GM19099 (cell line): ENCODE data around the gene ALDOB.

Experiments
- POLR2A ChIP-seq: IDR thresholded peaks from 3 replicates; pipeline ENCODE4 v1.6.1; 2011; ENCODE audit warnings: low read depth; ENCODE audit not compliant: insufficient read length; ENCODE audit errors: extremely low read depth

Gene ALDOB

DNA sequence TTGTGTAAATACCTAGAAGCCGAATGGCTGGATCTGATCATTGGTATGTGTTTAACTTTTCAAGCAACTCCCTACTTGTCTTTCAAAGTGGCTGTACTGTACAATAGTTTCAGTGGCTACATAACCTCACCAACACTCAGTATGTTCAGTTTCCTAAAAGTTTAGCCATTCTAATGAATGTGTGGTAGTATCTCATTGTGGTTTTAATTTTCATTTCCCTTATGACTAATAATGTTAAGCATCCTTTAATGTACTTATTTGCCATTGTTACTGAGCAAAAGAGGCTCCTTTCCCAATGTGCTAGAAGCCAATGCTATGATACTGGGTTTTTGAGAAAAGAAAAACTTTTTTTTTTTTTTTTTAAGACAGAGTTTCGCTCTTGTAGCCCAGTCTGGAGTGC is 27.8 kb upstream of the ALDOB start:
- TF ChIP-seq POLR2A, result no peak

DNA sequence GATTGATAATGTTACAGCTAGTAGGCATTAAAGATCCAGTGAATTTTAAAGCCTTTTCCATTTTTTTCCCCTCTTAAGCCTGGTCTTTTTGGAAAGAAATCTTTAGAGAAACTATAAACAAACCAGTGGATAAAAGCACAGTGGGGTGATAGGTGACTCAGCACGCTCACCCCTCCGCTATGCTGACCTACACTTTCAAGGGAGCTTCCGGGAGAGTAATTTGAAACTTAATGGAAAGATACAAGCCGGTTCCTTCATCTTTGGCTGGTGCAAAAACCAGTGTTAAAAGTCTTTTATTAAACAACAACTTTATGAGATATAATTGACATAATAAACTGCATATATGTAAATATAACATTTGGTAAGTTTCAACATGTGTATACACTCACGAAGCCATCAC is 27.0 kb upstream of the ALDOB start:
- TF ChIP-seq POLR2A, result no peak

DNA sequence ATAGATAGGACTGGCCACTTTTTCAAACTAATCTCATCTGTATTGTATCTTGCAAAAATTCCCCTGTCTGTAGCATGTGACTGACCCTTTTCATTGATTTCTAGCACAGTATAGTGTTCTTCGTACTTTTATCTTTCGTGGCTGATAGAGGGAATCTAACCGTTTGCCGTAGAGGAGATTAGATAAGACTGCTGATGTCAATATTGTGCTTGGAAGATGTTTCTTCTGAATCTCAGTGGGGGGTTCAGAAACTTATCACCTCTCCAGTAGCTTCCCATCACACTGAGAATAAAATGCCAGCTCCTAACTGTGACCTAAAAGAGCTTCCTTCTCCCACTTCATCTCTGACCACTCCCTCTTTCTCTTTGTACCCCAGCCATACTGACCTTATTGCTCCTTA is 25.4 kb upstream of the ALDOB start:
- no peak for TF ChIP-seq POLR2A

DNA sequence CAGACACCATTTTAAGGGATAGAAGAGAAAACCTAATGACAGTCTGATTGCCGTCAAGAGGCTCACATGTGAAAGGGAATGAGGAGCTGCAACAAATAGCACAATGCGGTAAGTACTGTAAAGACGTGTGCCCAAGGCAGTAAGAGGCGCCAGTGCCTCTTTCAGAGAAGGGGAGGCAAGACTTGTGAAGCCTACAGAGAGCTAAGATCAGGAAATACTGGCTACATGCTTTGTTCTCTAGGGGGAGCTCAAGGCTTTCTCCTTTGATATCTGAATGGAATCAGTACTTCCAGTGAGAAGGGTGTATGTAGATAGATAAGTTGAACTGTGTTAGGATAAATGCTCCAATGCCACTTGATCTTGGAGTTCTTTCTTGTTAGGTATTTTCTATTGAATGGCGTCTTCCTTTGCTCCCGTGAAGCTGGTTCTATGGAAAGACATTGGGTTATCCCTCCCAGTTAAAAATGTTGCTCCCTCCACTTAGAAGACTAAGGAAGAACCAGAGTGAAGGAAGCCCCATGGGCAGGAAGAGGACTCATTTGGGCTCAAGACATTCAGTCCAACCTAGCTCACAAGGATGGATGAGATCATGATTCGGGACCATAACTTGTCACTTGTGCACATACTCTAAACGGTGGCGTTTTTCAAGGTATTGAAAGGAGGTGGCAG is 23.5 kb upstream of the ALDOB start:
- no peak for TF ChIP-seq POLR2A

DNA sequence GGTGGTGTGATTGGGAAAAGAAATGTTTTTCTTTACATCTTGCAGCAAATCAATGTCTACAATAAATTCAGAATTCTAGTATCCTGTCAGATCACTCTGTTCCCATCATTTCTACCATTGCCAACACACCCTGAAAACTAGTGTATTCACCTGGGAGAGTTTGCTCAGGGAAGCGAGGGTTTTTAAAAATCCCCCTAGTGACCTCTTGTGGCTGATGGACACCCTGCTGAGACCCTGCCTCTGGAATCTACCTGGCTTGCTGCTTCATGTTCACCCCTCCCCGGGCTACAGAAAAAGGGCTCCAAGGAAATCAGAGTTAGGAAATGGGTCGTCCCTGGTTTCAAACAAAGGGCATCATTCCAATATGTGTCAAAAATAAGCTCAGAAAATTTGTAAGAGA is 21.4 kb upstream of the ALDOB start:
- TF ChIP-seq POLR2A, result no peak

DNA sequence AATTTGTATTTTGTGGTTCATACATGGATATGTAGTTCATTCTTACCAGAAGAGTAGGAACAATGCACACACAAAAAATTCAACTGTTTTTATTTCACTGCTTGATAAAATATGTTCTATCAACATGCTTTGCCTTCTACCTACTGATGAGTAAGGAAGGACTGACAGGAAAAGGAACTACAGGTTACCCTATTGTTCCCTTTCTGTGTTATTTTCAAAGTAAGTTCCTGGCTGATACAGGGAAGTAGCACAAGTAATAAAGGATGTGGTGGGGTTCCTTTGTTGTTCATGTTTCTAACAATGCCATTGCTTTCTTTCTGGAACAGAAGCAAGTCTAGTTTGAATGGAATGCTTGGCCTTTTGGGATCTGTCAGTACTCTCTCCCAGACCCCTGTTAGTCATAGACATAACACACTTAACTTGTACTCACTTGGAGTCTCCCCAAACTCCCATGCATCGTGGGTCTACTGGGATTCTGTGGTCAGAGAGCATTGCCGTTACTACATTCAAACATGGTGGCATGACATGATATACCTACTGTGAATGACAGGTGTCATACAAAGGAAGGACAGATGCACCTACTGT is 20.2 kb upstream of the ALDOB start:
- TF ChIP-seq POLR2A, result no peak

DNA sequence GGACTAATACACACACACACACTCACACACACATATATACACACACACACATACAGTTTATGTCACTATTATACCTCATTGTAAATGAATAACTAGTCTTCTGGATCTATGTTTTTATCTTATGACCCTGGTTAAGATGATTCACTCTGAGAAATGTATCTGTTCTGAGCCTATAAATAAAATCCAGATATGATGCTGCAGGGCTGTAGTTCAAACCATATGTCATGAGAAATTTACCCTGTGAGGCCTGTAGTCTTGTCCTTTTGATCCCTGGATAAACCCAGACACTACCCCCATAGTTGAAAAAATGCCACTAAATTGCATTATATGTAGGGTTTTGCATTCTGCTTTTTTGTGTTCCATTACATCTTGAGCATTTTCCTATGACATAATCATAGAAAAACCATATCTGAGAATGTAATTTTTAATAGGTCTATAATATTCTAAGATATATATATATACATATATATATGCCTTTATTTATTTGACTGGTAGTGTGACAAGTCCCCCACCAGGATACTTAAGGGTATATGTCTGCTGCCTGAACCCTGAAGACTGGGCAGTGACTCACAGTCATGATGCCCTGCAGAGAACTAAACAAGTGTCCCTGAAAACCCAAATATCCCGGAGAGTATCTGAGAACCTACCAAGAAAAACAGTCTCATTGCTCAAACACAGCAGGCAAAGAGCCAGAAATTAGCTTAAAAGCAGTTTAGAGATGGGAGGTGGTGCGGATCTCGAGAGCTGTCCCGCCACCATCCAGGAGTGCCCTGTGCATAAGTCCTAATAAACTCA is 18.4 kb upstream of the ALDOB start:
- no peak for TF ChIP-seq POLR2A

DNA sequence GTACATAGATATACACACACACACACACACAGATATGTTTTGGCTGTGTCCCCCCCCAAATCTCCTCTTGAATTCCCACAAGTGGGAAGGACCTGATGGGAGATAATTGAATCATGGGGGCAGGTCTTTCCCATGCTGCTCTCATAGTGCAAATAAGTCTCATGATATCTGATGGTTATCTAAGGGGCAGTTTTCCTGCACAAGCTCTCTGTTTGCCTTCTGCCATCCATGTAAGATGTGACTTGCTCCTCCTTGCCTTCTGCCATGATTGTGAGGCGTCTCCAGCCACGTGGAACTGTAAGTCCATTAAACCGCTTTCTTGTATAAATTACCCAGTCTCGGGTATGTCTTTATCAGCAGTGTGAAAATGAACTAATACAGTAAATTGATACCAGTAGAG is 15.9 kb upstream of the ALDOB start:
- TF ChIP-seq POLR2A, result no peak

DNA sequence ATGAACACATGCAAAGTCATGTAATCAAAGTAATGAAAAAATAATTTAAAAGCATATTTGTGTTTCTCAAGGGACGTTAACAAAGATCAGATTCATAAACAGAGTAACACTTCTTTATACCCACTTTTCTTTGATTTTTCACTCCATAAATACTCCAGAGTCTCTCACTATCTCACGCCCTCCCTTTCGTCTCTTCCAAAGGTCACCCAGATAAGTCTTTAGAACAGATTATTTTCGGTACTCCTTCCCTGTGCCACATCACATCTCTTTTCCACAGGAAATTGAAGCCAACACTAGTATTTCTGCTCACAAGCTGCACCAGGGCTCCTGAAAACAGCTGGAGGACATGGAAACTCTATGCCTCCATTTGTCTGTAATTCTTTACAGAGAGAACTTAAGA is 15.4 kb upstream of the ALDOB start:
- TF ChIP-seq POLR2A, result no peak

DNA sequence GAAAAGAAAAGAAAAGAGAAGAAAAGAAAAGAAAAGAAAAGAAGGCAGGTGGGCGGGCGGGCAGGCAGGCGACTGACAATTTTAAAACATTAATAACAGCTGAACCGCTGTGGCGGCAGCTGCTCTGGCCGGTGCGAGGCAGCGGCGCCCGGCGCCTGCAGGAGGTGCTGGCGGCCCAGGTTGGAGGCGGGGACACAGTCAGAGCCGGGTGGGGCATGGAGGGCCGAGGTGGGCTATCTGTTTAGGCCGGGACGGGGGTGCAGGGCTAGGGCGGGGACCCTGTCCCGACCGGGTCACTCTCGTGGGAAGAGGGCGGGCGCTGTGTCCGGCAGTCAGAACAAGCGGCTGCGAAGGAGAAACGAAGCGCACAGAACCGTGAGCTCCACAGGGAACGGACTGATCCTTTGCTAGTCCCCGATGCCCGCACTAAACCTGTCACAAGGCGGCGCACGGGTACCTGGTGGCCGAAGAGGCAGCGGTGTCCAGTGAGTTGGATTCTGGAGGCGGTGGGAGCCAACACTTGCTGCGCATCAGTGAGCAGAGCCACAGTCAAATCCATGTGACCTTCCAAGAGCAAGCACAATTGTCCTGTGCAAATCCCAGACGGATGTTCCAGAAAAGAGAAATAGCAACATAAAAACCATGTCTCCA is 13.6 kb upstream of the ALDOB start:
- TF ChIP-seq POLR2A, result no peak

DNA sequence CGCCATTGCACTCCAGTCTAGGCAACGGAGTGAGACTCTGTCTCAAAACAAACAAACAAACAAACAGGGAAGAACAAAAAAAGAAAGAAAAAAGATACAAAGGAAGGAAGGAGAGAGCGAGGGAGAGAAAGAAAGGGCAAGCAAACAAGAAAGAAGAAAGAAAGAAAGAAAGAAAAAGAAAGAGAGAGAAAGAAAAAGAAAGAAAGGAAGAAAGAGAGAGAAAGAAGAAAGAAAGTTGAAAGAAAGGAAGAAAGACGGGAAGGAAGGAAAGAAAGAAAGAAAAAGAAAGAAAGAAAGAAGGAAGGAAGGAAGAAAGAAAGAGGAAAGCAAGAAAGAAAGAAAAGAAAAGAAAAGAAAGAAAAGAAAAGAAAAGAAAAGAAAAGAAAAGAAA is 13.1 kb upstream of the ALDOB start:
- TF ChIP-seq POLR2A, result no peak

DNA sequence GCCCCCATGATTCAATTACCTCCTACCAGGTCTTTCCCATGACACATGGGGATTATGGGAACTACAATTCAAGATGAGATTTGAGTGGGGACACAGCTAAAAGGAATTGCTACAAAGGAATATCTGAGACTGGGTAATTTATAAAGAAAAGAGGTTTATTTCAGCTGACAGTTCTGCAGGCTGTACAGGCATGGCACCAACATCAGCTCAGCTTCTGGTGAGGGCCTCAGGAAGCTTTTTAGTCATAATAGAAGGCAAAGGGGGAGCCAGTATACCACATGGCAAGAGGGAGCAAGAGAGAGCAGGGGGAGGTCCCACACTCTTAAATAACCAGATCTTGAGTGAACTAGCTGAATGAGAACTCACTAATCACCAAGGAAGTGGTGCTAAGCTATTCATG is 11.2 kb upstream of the ALDOB start:
- TF ChIP-seq POLR2A, result no peak

DNA sequence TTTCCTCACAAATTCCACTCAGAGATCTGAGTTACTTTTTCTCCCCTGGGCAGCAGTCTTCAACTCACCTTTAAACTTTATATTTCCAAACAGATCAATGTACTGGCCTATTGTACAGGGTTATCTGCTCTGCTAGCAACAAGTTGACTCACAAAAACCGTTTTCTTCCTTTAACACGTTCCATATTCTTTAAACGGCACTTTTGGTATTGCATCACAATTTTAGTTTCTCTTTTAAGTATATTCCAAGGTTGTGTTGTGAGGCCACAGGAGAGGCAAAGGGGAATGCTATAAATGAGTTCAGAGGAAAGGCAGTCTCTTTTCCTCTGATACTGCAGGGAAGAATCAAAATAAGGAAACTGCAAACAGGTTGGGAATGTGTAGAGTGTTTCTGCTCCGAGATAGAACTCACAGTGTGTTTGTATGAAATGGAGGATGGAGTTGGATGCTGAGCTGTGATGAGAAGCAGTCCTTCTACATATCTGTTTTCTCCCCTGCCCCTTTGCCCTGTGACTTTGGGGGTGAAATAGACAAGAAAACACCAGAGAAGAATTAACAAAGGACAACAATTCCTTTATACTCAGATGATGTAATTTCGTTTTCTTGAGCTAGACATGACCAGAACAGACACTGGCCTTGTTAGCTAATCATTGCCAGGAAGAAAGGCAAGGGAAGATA is 9.9 kb upstream of the ALDOB start:
- no peak for TF ChIP-seq POLR2A

DNA sequence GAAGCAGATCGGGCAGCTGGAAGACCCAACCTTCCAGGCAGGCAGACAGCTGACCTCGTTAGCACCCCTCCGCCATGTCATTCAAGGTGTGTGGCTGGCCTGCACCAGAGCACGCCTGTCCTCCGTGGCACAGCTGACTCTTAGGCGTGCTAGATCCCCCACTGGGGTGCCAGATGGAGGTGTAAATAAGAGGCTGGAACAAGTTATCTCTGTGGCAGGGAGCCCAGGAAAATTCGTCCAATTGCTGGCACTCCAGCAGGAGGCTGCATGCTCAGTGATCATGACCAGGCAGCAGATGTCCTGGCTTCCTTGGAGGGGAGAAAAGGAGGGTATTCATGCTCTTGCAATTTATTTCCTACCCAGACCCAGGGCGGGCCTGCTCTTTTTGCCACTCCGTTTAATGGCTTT is 7.8 kb upstream of the ALDOB start:
- no peak for TF ChIP-seq POLR2A

DNA sequence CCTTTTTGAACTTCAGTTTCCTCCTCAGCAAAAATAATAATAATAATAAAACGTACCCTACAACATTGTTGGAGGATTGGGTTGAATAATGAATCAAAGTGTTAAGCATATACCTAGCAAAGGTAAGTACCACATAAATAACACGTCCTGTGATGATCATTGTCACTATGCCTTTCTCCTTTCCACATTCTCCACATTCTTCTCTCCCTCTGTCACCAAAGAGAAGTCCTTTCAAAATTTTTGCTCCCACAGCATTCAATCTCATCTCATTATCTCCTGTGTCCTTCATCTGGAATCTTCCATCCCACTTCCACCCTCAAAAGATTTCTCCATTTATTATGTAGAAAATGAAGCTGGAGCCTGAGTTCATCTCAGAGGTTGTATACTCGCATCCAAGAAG is 7.2 kb upstream of the ALDOB start:
- no peak for TF ChIP-seq POLR2A
